Measurements from ENCODE around the gene PLOD3. TPM values are rescaled to one million over a fixed set of nuclear protein-coding genes. Genes with fewer than 3 reads are reported as not detected.
A peak's percentile ranks its signal among the peaks of the same experiment; 100 is the strongest.

The PLOD3 gene
- total RNA-seq, 4 donors from 2014 or later = 30.0 to 42.5 (median 32.7) TPM

- TF ChIP-seq POLR2A (IDR thresholded peaks at IDR 0.05) (peak; percentile 34 to 81), CTCF (IDR thresholded peaks at IDR 0.05) (peak in 5 of 6 experiments; percentile 80 to 94 (median 83))
- Histone ChIP-seq H3K27ac (peak within 1 kb of the TSS; percentile 96 to 97 (median 97)), H3K27me3 (no peaks in the 10 kb centered on the region), H3K9me3 (no peaks in the 10 kb centered on the region), H3K4me3 (replicated peaks in 1 of 3) (peak within 1 kb of the TSS; percentile 12 to 81 (median 72)), H3K4me1 (peaks cover 17 to 26% of the 10 kb centered on the region in 2 donors), H3K36me3 (peaks cover 8 to 16% of the 10 kb centered on the region in 2 donors)
- 0 to 1% methylated on average over 10 to 39 of the region's 45 CpGs for WGBS, 2 donors
- intact Hi-C loops (cut with DNase I) = no loop called here
- DNase-seq = peak; percentile 95 to 96
Observed at GRCh38 chr7:101244375-101245146, 27.2 kb upstream of the PLOD3 start, which contains the start of gene FIS1. Gene FIS1, minus strand, starts transcription at chr7:101245081. Its CDS starts 77 bp downstream, at chr7:101245004.

GRCh38 chr7:101243646-101244374 is 26.4 kb upstream of the PLOD3 start:
- H3K36me3 ChIP-seq = peaks cover 12 to 16% of the 10 kb centered on the region in 2 donors
- intact Hi-C loops (cut with DNase I) = no loop called here
- 16 to 27% methylated on average over 20 to 25 of the region's 28 CpGs for WGBS, 2 donors

GRCh38 chr7:101241443-101242349 is 24.3 kb upstream of the PLOD3 start:
- peaks cover 16% of the 10 kb centered on the region in 2 donors for H3K36me3 ChIP-seq
- intact Hi-C loops (cut with DNase I) = no loop called here

More at GRCh38 chr7:101243646-101244374, 26.4 kb upstream of the PLOD3 start:
- no peak for DNase-seq
- Histone ChIP-seq H3K9me3 (no peaks in the 10 kb centered on the region), H3K27me3 (no peaks in the 10 kb centered on the region), H3K4me3 (replicated peaks in 1 of 3) (peak overlapping the region in 2 of 3 donors; percentile 12 to 72), H3K27ac (peak overlapping the region; percentile 96 to 97 (median 97)), H3K4me1 (peaks cover 17 to 29% of the 10 kb centered on the region in 2 donors)
- peak in 1 of 6 experiments; percentile 81 for TF ChIP-seq CTCF (IDR thresholded peaks at IDR 0.05)
- TF ChIP-seq POLR2A (IDR thresholded peaks at IDR 0.05) = no peak

GRCh38 chr7:101241015-101241363 is 23.6 kb upstream of the PLOD3 start:
- Histone ChIP-seq H3K4me3 (replicated peaks in 1 of 3) (no peak overlapping the region), H3K27ac (no peak overlapping the region)
- intact Hi-C loops (cut with DNase I) = no loop called here

More at GRCh38 chr7:101241443-101242349, 24.3 kb upstream of the PLOD3 start:
- Histone ChIP-seq H3K27me3 (no peaks in the 10 kb centered on the region), H3K9me3 (no peaks in the 10 kb centered on the region), H3K27ac (no peak overlapping the region), H3K4me1 (peaks cover 17 to 37% of the 10 kb centered on the region in 2 donors), H3K4me3 (replicated peaks in 1 of 3) (no peak overlapping the region)
- TF ChIP-seq POLR2A (IDR thresholded peaks at IDR 0.05) (no peak), CTCF (IDR thresholded peaks at IDR 0.05) (no peak)
- WGBS, 2 donors = 82 to 90% methylated on average over 16 of the region's 16 CpGs
- DNase-seq = no peak

More at GRCh38 chr7:101241015-101241363, 23.6 kb upstream of the PLOD3 start:
- Histone ChIP-seq H3K36me3 (peaks cover 16% of the 10 kb centered on the region in 2 donors), H3K4me1 (peaks cover 17 to 36% of the 10 kb centered on the region in 2 donors), H3K9me3 (no peaks in the 10 kb centered on the region), H3K27me3 (no peaks in the 10 kb centered on the region)
- WGBS, 2 donors = 90 to 91% methylated on average over 12 of the region's 12 CpGs
- TF ChIP-seq CTCF (IDR thresholded peaks at IDR 0.05) (no peak), POLR2A (IDR thresholded peaks at IDR 0.05) (no peak)
- no peak for DNase-seq

Measured in thyroid gland (tissue), 4 donors.